ENCODE data around the gene MAPK11.

DNA sequence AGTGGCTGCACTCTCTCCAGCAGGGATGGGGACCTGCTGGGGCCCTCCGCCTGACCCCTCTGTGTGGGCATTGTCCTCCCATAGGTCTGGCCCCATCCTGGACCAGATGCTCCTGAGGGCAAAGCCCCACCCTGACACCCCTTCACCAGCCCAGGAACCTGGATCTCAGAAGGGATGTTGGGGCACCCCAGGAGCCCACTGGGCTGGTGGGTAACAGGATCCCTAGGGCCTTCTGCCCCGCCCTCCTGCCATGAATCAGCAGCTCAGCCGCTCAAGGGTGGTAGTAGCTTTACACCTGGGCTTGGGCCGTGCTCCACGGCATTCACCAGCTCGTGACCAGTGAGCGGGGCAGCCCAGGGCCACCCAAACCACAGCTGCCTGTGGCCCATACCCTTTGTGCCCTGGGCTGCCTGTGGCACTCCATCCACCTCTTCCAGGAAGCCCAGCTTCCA, 7.7 kb downstream of the MAPK11 start:
- TF ChIP-seq POLR2AphosphoS5 (IDR thresholded peaks at IDR 0.05) (no peak), EP300 (IDR thresholded peaks at IDR 0.05; ENCODE audit: low read depth) (no peak), POLR2A (IDR thresholded peaks at IDR 0.05) (no peak)
- TF ChIP-seq, protein P1, sequence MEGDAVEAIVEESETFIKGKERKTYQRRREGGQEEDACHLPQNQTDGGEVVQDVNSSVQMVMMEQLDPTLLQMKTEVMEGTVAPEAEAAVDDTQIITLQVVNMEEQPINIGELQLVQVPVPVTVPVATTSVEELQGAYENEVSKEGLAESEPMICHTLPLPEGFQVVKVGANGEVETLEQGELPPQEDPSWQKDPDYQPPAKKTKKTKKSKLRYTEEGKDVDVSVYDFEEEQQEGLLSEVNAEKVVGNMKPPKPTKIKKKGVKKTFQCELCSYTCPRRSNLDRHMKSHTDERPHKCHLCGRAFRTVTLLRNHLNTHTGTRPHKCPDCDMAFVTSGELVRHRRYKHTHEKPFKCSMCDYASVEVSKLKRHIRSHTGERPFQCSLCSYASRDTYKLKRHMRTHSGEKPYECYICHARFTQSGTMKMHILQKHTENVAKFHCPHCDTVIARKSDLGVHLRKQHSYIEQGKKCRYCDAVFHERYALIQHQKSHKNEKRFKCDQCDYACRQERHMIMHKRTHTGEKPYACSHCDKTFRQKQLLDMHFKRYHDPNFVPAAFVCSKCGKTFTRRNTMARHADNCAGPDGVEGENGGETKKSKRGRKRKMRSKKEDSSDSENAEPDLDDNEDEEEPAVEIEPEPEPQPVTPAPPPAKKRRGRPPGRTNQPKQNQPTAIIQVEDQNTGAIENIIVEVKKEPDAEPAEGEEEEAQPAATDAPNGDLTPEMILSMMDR (IDR thresholded peaks at IDR 0.05), result no peak

All from transverse colon (tissue), 4 donors.